ENCODE data around the gene PSMB4.
"Not testable (repeated sequence)": the region's sequence is repeated elsewhere in the genome, so short reads cannot be mapped to it uniquely, and the experiment has no call there.

The PSMB4 gene

GRCh38 chr1:151437396-151437795 is 38.0 kb downstream of the PSMB4 start:
- not testable (repeated sequence) for DNase-seq (ENCODE audit: low read depth in 3 of 3, low spot score in 1 of 3)

GRCh38 chr1:151443846-151444782 is 44.7 kb downstream of the PSMB4 start:
- DNase-seq (ENCODE audit: low read depth in 3 of 3, low spot score in 1 of 3): peak in 1 of 3 donors; percentile 16

GRCh38 chr1:151444783-151445177 is 45.4 kb downstream of the PSMB4 start:
- DNase-seq (ENCODE audit: low read depth in 3 of 3, low spot score in 1 of 3): no peak

- no peak for DNase-seq (ENCODE audit: low read depth in 3 of 3, low spot score in 1 of 3)
Observed at GRCh38 chr1:151447696-151448095, 48.3 kb downstream of the PSMB4 start.
